Uterus (tissue), 2 donors: Measurements from ENCODE around the gene MACC1.

Experiments
- POLR2A ChIP-seq, 2 donors: fragments of 450-650 bp; IDR thresholded peaks; one replicate each; pipeline ENCODE4 v1.6.1; 2016; ENCODE audit warnings: antibody characterized with exemption in 2 of 2, mild to moderate bottlenecking in 1 of 2, moderate library complexity in 1 of 2
- TF ChIP-seq, protein P1 (sequence below), 4 experiments: fragments of 200-600 bp in 2 of 4; fragments of 450-650 bp in 2 of 4; sonication (generic) in 2 of 4; IDR thresholded peaks; one replicate each; pipeline ENCODE4 v1.5.1; 2016 to 2019; ENCODE audit warnings: antibody characterized with exemption in 4 of 4, mild to moderate bottlenecking in 2 of 4, moderate library complexity in 1 of 4

DNA sequence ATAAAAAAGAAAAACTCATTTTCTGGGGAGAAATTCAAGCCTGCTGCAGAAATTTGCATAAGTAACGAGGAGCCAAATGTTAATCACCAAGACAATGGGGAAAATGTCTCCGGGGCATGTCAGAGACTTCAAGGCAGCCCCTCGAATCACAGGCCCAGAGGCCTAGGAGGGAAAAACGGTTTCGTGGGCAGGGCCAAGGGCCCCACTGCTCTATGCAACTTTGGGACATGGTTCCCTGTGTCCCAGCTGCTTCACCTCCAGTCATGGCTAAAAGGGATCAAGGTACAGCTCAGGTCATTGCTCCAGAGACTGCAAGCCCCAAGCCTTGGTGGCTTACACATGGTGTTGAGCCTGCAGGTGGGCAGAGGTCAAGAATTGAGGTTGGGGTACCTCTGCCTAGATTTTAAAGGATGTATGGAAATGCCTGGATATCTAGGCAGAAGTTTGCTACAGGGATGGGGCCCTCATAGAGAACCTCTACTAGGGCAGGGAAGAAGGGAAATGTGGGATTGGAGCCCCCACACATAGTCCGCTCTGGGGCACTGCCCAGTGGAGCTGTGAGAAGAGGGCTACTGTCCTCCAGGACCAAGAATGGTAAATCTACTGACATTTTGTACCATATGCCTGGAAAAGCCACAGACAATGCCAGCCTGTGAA is 8.4 kb downstream of the MACC1 start:
- TF ChIP-seq, protein P1, sequence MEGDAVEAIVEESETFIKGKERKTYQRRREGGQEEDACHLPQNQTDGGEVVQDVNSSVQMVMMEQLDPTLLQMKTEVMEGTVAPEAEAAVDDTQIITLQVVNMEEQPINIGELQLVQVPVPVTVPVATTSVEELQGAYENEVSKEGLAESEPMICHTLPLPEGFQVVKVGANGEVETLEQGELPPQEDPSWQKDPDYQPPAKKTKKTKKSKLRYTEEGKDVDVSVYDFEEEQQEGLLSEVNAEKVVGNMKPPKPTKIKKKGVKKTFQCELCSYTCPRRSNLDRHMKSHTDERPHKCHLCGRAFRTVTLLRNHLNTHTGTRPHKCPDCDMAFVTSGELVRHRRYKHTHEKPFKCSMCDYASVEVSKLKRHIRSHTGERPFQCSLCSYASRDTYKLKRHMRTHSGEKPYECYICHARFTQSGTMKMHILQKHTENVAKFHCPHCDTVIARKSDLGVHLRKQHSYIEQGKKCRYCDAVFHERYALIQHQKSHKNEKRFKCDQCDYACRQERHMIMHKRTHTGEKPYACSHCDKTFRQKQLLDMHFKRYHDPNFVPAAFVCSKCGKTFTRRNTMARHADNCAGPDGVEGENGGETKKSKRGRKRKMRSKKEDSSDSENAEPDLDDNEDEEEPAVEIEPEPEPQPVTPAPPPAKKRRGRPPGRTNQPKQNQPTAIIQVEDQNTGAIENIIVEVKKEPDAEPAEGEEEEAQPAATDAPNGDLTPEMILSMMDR (IDR thresholded peaks at IDR 0.05): no peak
- no peak for TF ChIP-seq POLR2A (IDR thresholded peaks at IDR 0.05)
